ENCODE data around the gene KCNJ5. TPM values are rescaled to one million over a fixed set of nuclear protein-coding genes. Genes with fewer than 3 reads are reported as not detected.
A peak's percentile ranks its signal among the peaks of the same experiment; 100 is the strongest.

The KCNJ5 gene
- total and polyA plus RNA-seq, 2 experiments from 2014 or later: under 0.01 TPM; not detected in 1

GRCh38 chr11:128902515-128903066, 11.4 kb downstream of the KCNJ5 start:
- H3K9ac ChIP-seq: no peak overlapping the region
- H3K9me2 ChIP-seq (ENCODE audit: insufficient read depth): no peaks in the 10 kb centered on the region
- no peak overlapping the region for H2AFZ ChIP-seq
- no peaks in the 10 kb centered on the region for H3K79me2 ChIP-seq (ENCODE audit: insufficient read depth)
- WGBS, 2 experiments (ENCODE audit: low coverage in 1 of 2, low lambda C conversion rate in 2 of 2, missing lambda C conversion rate in 2 of 2): 51 to 58% methylated on average over 10 of the region's 10 CpGs
- peak; percentile 87 for DNase-seq
- in situ Hi-C loops (cut with MboI): no loop called here
- peak overlapping the region; percentile 18 for H3K4me2 ChIP-seq (ENCODE audit: unreplicated experiment)
- H3K36me3 ChIP-seq (ENCODE audit: low read depth): no peaks in the 10 kb centered on the region
- peaks cover 25% of the 10 kb centered on the region for H3F3A ChIP-seq (ENCODE audit: insufficient read depth)
- H3K4me1 ChIP-seq (ENCODE audit: insufficient read depth): peaks cover 35% of the 10 kb centered on the region
- H3K27ac ChIP-seq: peak overlapping the region; percentile 22; the same call in 1 of the 2 replicates
- no peak for TF ChIP-seq EZH2 (IDR thresholded peaks at IDR 0.05; ENCODE audit: insufficient read depth, poor library complexity, severe bottlenecking)
- no peak for TF ChIP-seq EZH2phosphoT487 (IDR thresholded peaks at IDR 0.05; ENCODE audit: insufficient read depth, low read depth)
- no peaks in the 10 kb centered on the region for H3K9me3 ChIP-seq (ENCODE audit: low read depth)
- H3K4me3 ChIP-seq: no peak overlapping the region
- H4K20me1 ChIP-seq (ENCODE audit: insufficient read depth): no peaks in the 10 kb centered on the region
- no peaks in the 10 kb centered on the region for H3K27me3 ChIP-seq (replicated peaks; ENCODE audit: insufficient read depth)

GRCh38 chr11:128903248-128904061, 12.3 kb downstream of the KCNJ5 start:
- Histone ChIP-seq H3K27ac (peak overlapping the region; percentile 22; the same call in 1 of the 2 replicates), H3K9me2 (ENCODE audit: insufficient read depth) (no peaks in the 10 kb centered on the region), H3K4me2 (ENCODE audit: unreplicated experiment) (peak overlapping the region; percentile 18), H3K4me1 (ENCODE audit: insufficient read depth) (peaks cover 38% of the 10 kb centered on the region), H4K20me1 (ENCODE audit: insufficient read depth) (no peaks in the 10 kb centered on the region), H2AFZ (no peak overlapping the region), H3K79me2 (ENCODE audit: insufficient read depth) (no peaks in the 10 kb centered on the region), H3K4me3 (no peak overlapping the region), H3K9me3 (ENCODE audit: low read depth) (no peaks in the 10 kb centered on the region), H3F3A (ENCODE audit: insufficient read depth) (peaks cover 33% of the 10 kb centered on the region), H3K9ac (no peak overlapping the region), H3K36me3 (ENCODE audit: low read depth) (no peaks in the 10 kb centered on the region), H3K27me3 (replicated peaks; ENCODE audit: insufficient read depth) (no peaks in the 10 kb centered on the region)
- in situ Hi-C loops (cut with MboI): no loop called here
- 66% methylated on average over 17 of the region's 17 CpGs for WGBS, 2 experiments (ENCODE audit: low coverage in 1 of 2, low lambda C conversion rate in 2 of 2, missing lambda C conversion rate in 2 of 2)
- TF ChIP-seq EZH2phosphoT487 (IDR thresholded peaks at IDR 0.05; ENCODE audit: insufficient read depth, low read depth) (no peak), EZH2 (IDR thresholded peaks at IDR 0.05; ENCODE audit: insufficient read depth, poor library complexity, severe bottlenecking) (no peak)
- peak; percentile 61 for DNase-seq

GRCh38 chr11:128904303-128904655, 13.1 kb downstream of the KCNJ5 start:
- H3K27me3 ChIP-seq (replicated peaks; ENCODE audit: insufficient read depth): no peaks in the 10 kb centered on the region
- no peak overlapping the region for H3K27ac ChIP-seq
- WGBS, 2 experiments (ENCODE audit: low coverage in 1 of 2, low lambda C conversion rate in 2 of 2, missing lambda C conversion rate in 2 of 2): 82 to 90% methylated on average over 14 of the region's 14 CpGs
- no peaks in the 10 kb centered on the region for H4K20me1 ChIP-seq (ENCODE audit: insufficient read depth)
- in situ Hi-C loops (cut with MboI): no loop called here
- no peak overlapping the region for H2AFZ ChIP-seq
- H3K9me3 ChIP-seq (ENCODE audit: low read depth): no peaks in the 10 kb centered on the region
- no peaks in the 10 kb centered on the region for H3K36me3 ChIP-seq (ENCODE audit: low read depth)
- no peak for DNase-seq
- no peak for TF ChIP-seq EZH2 (IDR thresholded peaks at IDR 0.05; ENCODE audit: insufficient read depth, poor library complexity, severe bottlenecking)
- no peak for TF ChIP-seq EZH2phosphoT487 (IDR thresholded peaks at IDR 0.05; ENCODE audit: insufficient read depth, low read depth)
- H3K9me2 ChIP-seq (ENCODE audit: insufficient read depth): no peaks in the 10 kb centered on the region
- no peaks in the 10 kb centered on the region for H3K79me2 ChIP-seq (ENCODE audit: insufficient read depth)
- H3K4me2 ChIP-seq (ENCODE audit: unreplicated experiment): no peak overlapping the region
- H3F3A ChIP-seq (ENCODE audit: insufficient read depth): peaks cover 35% of the 10 kb centered on the region
- H3K4me1 ChIP-seq (ENCODE audit: insufficient read depth): peaks cover 40% of the 10 kb centered on the region
- H3K9ac ChIP-seq: no peak overlapping the region
- H3K4me3 ChIP-seq: no peak overlapping the region

GRCh38 chr11:128904656-128905344, 13.6 kb downstream of the KCNJ5 start:
- H3K9me2 ChIP-seq (ENCODE audit: insufficient read depth): no peaks in the 10 kb centered on the region
- H3K27me3 ChIP-seq (replicated peaks; ENCODE audit: insufficient read depth): no peaks in the 10 kb centered on the region
- TF ChIP-seq EZH2phosphoT487 (IDR thresholded peaks at IDR 0.05; ENCODE audit: insufficient read depth, low read depth): no peak
- no peak for TF ChIP-seq EZH2 (IDR thresholded peaks at IDR 0.05; ENCODE audit: insufficient read depth, poor library complexity, severe bottlenecking)
- no peaks in the 10 kb centered on the region for H3K36me3 ChIP-seq (ENCODE audit: low read depth)
- peaks cover 38% of the 10 kb centered on the region for H3F3A ChIP-seq (ENCODE audit: insufficient read depth)
- H4K20me1 ChIP-seq (ENCODE audit: insufficient read depth): no peaks in the 10 kb centered on the region
- H3K27ac ChIP-seq: no peak overlapping the region
- H3K4me2 ChIP-seq (ENCODE audit: unreplicated experiment): peak overlapping the region; percentile 72
- in situ Hi-C loops (cut with MboI): no loop called here
- peak overlapping the region; percentile 66 for H3K4me3 ChIP-seq
- 13 to 19% methylated on average over 17 to 25 of the region's 25 CpGs for WGBS, 2 experiments (ENCODE audit: low coverage in 1 of 2, low lambda C conversion rate in 2 of 2, missing lambda C conversion rate in 2 of 2)
- peak; percentile 40 for DNase-seq
- no peaks in the 10 kb centered on the region for H3K79me2 ChIP-seq (ENCODE audit: insufficient read depth)
- H3K9me3 ChIP-seq (ENCODE audit: low read depth): no peaks in the 10 kb centered on the region
- peak overlapping the region; percentile 68 for H2AFZ ChIP-seq
- H3K4me1 ChIP-seq (ENCODE audit: insufficient read depth): peaks cover 41% of the 10 kb centered on the region
- peak overlapping the region; percentile 52 for H3K9ac ChIP-seq
